ENCODE results near the gene KIF3C. TPM values are rescaled to one million over a fixed set of nuclear protein-coding genes. Genes with fewer than 3 reads are reported as not detected.
A peak's percentile ranks its signal among the peaks of the same experiment; 100 is the strongest.

Gene KIF3C
- total and polyA plus RNA-seq, 12 donors: 2.8 to 22.8 (median 9.8) TPM

DNA sequence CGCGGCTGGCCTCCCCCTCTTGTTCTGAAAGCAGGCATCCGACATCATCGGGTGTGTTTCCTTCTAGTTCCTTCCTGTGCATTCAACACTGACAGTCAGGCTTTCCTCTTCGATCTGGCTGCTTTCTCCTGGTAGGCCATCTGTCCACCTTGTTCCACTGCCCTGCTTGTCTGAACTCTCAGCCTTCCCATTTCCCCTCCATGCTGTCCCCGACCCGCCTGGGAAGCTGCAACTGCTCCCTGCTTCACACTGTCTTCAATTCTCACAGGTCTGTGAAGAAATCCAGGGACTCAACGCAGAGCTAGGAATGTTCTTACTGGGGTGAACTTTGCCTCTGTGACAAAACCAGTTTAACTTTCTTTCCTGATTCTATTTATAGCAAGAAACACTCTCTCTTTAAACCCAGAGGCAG, 43.0 kb downstream of the KIF3C start:
- H3K4me1 ChIP-seq (replicated peaks in 1 of 2): peaks cover 0 to 4% of the 10 kb centered on the region in 2 donors
- no peaks in the 10 kb centered on the region for H3K27me3 ChIP-seq
- no peaks in the 10 kb centered on the region for H3K36me3 ChIP-seq (replicated peaks in 1 of 2)
- no peak overlapping the region for H3K27ac ChIP-seq
- intact Hi-C loops (cut with DNase I): no loop called here
- H3K9me3 ChIP-seq (replicated peaks in 1 of 3): no peaks in the 10 kb centered on the region
- no peak overlapping the region for H3K4me3 ChIP-seq
- TF ChIP-seq POLR2A (IDR thresholded peaks at IDR 0.05): no peak
- TF ChIP-seq, protein P1, sequence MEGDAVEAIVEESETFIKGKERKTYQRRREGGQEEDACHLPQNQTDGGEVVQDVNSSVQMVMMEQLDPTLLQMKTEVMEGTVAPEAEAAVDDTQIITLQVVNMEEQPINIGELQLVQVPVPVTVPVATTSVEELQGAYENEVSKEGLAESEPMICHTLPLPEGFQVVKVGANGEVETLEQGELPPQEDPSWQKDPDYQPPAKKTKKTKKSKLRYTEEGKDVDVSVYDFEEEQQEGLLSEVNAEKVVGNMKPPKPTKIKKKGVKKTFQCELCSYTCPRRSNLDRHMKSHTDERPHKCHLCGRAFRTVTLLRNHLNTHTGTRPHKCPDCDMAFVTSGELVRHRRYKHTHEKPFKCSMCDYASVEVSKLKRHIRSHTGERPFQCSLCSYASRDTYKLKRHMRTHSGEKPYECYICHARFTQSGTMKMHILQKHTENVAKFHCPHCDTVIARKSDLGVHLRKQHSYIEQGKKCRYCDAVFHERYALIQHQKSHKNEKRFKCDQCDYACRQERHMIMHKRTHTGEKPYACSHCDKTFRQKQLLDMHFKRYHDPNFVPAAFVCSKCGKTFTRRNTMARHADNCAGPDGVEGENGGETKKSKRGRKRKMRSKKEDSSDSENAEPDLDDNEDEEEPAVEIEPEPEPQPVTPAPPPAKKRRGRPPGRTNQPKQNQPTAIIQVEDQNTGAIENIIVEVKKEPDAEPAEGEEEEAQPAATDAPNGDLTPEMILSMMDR (IDR thresholded peaks at IDR 0.05): no peak
- DNase-seq: no peak
- 76 to 85% (median 80%) methylated on average over 8 of the region's 8 CpGs for WGBS, 4 donors

DNA sequence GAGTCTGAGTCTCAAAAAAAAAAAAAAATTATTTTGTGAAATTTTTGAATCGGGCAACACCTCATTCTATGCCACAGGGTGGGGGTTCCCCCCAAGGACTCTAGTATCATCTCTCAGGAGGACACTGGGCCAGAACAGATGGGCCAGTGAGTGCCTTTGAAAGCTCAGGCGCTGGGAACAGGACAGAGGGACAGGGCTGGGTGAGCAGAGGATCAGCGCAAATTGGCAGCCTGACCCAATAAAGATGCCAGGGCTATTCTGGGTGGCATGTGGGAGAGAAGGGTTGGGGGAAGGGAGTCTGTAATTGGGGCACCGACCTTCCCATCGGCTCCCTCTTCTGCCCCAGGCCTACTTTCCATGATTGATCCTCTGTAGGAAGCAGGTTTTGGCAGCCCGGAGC, 44.0 kb downstream of the KIF3C start:
- TF ChIP-seq, protein P1 (IDR thresholded peaks at IDR 0.05): no peak
- TF ChIP-seq POLR2A (IDR thresholded peaks at IDR 0.05): no peak
- DNase-seq: no peak
- intact Hi-C loops (cut with DNase I): no loop called here
- no peaks in the 10 kb centered on the region for H3K36me3 ChIP-seq (replicated peaks in 1 of 2)
- H3K27ac ChIP-seq: no peak overlapping the region
- H3K4me3 ChIP-seq: no peak overlapping the region
- no peaks in the 10 kb centered on the region for H3K9me3 ChIP-seq (replicated peaks in 1 of 3)
- WGBS, 4 donors: 82 to 97% (median 91%) methylated on average over 5 to 6 of the region's 6 CpGs
- no peaks in the 10 kb centered on the region for H3K27me3 ChIP-seq
- H3K4me1 ChIP-seq (replicated peaks in 1 of 2): peaks cover 0 to 4% of the 10 kb centered on the region in 2 donors

DNA sequence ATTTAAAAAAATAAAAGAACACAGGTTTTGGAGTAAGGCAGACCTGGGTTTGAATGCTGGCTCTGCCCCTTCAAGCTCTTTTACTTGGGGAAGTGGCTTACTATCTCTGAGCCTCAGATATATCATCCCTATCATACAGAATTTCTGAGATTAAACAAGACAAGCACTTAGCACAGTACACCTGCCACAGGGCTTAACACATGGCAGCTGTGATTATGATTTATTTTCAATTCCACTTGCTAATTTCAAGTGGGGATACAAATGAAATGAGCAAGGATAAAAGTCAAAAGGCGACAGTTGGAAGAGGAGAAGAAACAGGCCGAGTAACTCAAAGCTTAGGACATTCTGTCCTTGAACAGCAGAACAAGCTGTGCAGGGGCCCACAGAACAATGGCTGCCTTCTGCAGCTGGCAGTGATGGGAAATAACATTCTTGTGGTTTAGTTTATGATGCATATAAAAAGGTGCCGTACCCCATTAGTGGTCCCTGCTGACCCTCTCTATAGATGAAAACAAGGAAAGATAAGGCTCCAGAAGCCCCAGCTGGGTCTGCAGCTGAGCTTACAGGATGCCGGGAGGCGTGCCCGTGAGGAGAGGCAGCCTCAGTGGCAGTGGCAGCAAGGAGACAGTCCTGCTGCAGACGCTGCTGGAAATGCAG, 45.3 kb downstream of the KIF3C start:
- Histone ChIP-seq H3K36me3 (replicated peaks in 1 of 2) (no peaks in the 10 kb centered on the region), H3K27me3 (no peaks in the 10 kb centered on the region), H3K4me1 (replicated peaks in 1 of 2) (peaks cover 0 to 4% of the 10 kb centered on the region in 2 donors), H3K9me3 (replicated peaks in 1 of 3) (no peaks in the 10 kb centered on the region), H3K4me3 (no peak overlapping the region), H3K27ac (no peak overlapping the region)
- intact Hi-C loops (cut with DNase I): no loop called here
- TF ChIP-seq, protein P1 (IDR thresholded peaks at IDR 0.05): no peak
- TF ChIP-seq POLR2A (IDR thresholded peaks at IDR 0.05): no peak
- peak in 1 of 7 donors; percentile 16 for DNase-seq
- WGBS, 4 donors: 66 to 77% (median 69%) methylated on average over 7 of the region's 7 CpGs

DNA sequence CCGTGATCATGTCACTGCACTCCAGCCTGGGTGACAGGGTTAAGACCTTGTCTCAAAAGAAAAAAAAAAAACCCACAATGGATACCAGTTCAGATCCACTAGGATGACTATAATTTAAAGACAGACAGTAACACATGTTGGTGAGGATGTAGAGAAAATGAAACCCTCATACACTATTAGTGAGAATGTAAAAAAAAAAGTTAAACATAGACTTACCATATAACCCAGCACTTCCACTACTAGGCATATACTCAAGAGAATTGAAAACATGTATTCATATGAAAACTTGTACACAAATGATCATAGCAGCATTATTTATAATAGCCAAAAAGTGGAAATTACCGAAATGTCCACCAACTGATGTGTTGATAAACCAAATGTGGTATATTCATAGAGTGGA, 48.7 kb downstream of the KIF3C start:
- Histone ChIP-seq H3K9me3 (replicated peaks in 1 of 3) (no peaks in the 10 kb centered on the region), H3K4me3 (no peak overlapping the region), H3K27me3 (no peaks in the 10 kb centered on the region), H3K36me3 (replicated peaks in 1 of 2) (no peaks in the 10 kb centered on the region), H3K27ac (no peak overlapping the region), H3K4me1 (replicated peaks in 1 of 2) (peaks cover 0 to 4% of the 10 kb centered on the region in 2 donors)
- TF ChIP-seq, protein P1 (IDR thresholded peaks at IDR 0.05): no peak
- TF ChIP-seq POLR2A (IDR thresholded peaks at IDR 0.05): no peak
- 72 to 84% (median 75%) methylated on average over 2 of the region's 2 CpGs for WGBS, 4 donors
- intact Hi-C loops (cut with DNase I): no loop called here
- DNase-seq: no peak

All from adrenal gland (tissue), 12 donors.